GM19452 (cell line): Measurements from ENCODE around the gene SOX14.

Experiments
- ATAC-seq: cut with Tn5 transposase; IDR thresholded peaks from one replicate; pipeline ENCODE4 v1.9.1; 2021; ENCODE audit not compliant: unreplicated experiment

Gene SOX14

GRCh38 chr3:137767538-137768360 is 3.6 kb downstream of the SOX14 start:
- ATAC-seq = no peak

DNA sequence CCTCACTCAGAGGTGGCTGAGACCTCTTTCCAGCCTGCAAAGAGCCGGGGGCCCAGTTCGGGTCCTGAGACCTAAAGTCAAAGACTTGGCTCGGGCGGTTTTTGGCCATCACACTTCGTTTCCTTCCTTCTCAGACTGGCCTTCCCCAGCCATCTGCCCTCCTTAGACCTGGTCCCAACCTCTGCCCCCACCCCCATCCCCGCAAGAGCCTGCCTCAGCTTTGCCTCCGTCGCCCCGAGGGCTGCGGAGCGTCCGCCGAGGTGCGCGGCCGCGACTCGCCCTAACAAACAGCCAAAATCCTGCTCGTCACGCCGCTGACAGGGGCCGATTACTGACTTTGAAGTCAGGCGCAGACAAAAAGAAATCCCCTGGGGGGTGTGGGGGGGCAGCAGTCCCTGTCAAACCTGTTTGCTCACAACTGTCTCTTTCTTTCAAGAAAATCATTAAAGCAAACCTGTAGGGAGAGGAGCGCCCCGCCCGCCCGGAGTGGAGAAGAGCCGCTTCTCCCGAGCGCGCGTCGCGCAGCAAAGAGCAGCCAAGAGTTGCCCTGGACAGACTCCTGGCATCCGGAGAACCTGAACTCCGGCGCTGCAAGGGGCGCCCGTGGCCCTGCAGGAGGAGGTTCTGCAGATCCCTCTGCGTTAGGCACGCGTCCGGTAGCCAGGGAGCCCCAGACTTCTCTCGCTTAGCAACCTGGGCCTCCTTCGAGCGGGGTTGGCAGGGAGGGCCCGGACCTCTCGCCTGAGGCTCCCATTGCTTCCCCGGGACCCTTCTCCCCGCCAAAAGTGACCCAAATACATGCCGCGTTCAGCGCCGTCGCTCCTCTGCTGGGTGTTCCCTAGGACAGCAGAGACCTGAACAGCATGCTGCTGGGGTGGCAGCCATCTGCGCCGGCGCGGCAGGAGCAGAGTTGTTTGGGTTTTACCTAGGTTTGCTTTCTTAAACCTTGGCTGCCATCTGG is 4.5 kb downstream of the SOX14 start:
- ATAC-seq = no peak

GRCh38 chr3:137769322-137770065 is 5.4 kb downstream of the SOX14 start:
- ATAC-seq = no peak

GRCh38 chr3:137770066-137770834 is 6.1 kb downstream of the SOX14 start:
- ATAC-seq = no peak

GRCh38 chr3:137770835-137771399 is 6.8 kb downstream of the SOX14 start:
- no peak for ATAC-seq

- no peak for ATAC-seq
Measured at GRCh38 chr3:137771401-137772213, 7.5 kb downstream of the SOX14 start.

GRCh38 chr3:137772214-137772955 is 8.3 kb downstream of the SOX14 start:
- ATAC-seq = no peak

DNA sequence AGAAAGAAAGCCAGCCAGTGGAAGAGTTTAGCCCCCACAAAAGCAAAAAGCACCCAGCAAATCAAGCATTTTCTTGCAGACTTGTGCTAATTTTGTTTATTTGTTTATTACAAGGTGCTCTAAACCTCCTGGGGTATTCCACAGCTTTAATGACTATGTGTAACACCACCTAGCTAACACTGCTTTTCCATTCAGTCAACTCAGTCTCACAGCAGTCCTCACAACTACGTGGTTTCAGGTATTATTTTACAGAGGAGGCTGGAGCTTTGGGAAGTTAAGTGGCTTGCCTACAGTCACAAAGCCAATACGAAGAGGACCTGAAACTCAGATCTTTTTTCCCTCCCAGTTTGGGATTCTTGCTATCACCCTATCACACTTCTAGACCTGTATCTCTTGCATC is 14.8 kb downstream of the SOX14 start:
- ATAC-seq = no peak

DNA sequence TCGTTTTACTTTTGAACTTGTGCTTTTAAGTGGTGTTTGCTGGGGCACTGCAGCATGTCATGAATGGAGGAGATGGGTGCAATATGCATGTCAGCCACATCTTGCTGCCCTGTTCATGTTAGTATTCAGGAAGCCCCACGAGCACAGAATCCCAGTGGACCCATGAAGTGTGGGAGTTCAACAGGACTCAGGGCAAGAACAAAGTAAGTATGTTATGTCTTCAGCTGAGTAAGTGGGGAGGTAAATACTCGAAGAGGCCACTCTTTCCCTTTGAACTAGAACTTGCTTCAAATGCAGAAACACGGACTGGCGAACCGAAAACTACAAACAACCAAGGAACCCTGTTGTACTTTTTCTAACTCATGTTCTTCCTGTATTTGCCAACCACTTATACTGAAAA is 23.4 kb downstream of the SOX14 start:
- ATAC-seq = no peak

GRCh38 chr3:137789236-137789635 is 25.1 kb downstream of the SOX14 start:
- no peak for ATAC-seq

GRCh38 chr3:137792626-137793271 is 28.6 kb downstream of the SOX14 start:
- ATAC-seq = no peak

GRCh38 chr3:137796993-137797392 is 32.9 kb downstream of the SOX14 start:
- peak; percentile 50 for ATAC-seq

GRCh38 chr3:137803215-137803614 is 39.1 kb downstream of the SOX14 start:
- ATAC-seq = no peak

- no peak for ATAC-seq
Measured at GRCh38 chr3:137807998-137808397, 43.9 kb downstream of the SOX14 start.

GRCh38 chr3:137809509-137809908 is 45.4 kb downstream of the SOX14 start:
- no peak for ATAC-seq

DNA sequence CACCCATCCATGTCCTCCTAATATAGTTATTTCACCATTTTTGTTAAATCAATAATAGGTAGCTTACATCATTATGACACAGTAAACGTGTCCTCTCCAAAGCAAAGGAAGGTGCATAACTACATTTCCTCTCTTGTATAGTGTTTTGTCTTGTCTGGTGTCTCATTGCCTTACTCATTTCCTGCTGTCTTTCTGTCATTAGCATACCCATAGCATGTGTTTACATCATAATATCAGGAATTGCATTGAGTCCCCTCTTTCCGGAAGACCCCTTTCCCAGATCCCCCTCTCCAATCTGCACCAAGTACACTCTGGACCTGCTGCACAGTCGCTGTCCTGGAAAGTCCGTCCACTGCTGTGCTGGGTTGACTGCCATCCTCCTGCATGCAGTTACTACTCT is 47.9 kb downstream of the SOX14 start:
- no peak for ATAC-seq

- ATAC-seq = no peak
Measured at GRCh38 chr3:137815251-137815650, 51.1 kb downstream of the SOX14 start.
